Neural crest cell (in vitro differentiated cells): ENCODE data around the gene OR2T33. TPM values are rescaled to one million over a fixed set of nuclear protein-coding genes. Genes with fewer than 3 reads are reported as not detected.
"Not testable (repeated sequence)": the region's sequence is repeated elsewhere in the genome, so short reads cannot be mapped to it uniquely, and the experiment has no call there.

ENCODE experiments used
- DNase-seq: peaks from one replicate; pipeline ENCODE4 v3.0.0; 2021; ENCODE audit warnings: low read depth, mixed read lengths, low spot score
- H3K27ac Mint-ChIP-seq: one replicate; pipeline ENCODE4 v1.8.0; 2021; ENCODE audit warnings: mild to moderate bottlenecking, mixed read lengths; ENCODE audit not compliant: unreplicated experiment
- H3K27me3 Mint-ChIP-seq: 2 replicates; pipeline ENCODE4 v1.8.0; 2021; ENCODE audit warnings: low read depth, mild to moderate bottlenecking, mixed read lengths
- H3K36me3 Mint-ChIP-seq: 2 replicates; pipeline ENCODE4 v1.8.0; 2021; ENCODE audit warnings: low read depth, mild to moderate bottlenecking, mixed read lengths
- H3K4me1 Mint-ChIP-seq: 2 replicates; pipeline ENCODE4 v1.8.0; 2021; ENCODE audit warnings: mixed read lengths
- H3K4me3 Mint-ChIP-seq: one replicate; pipeline ENCODE4 v1.8.0; 2021; ENCODE audit warnings: mild to moderate bottlenecking, mixed read lengths
- H3K9me3 Mint-ChIP-seq: 2 replicates; pipeline ENCODE4 v1.8.0; 2021; ENCODE audit warnings: mixed read lengths
- CTCF ChIP-seq: fragments of 200-600 bp; sonication (generic); conservative IDR thresholded peaks from 2 replicates; pipeline ENCODE4 v1.5.0; 2021; ENCODE audit warnings: antibody characterized with exemption, mild to moderate bottlenecking
- long read RNA-seq: library from polyadenylated mRNA; unstranded; transcript quantifications from one replicate; pipeline ENCODE4 v2.0.0, GENCODE V29; 2020
- total RNA-seq: library from RNA; stranded (reverse); gene quantifications from 2 replicates; pipeline ENCODE4 v1.2.1, GENCODE V29; 2021

OR2T33 gene
- not detected in 2 replicates for total RNA-seq
- long read RNA-seq, result 0 reads

- H3K27me3 Mint-ChIP-seq, result no peaks in the 10 kb centered on the region
- no peaks in the 10 kb centered on the region for H3K4me1 Mint-ChIP-seq
- H3K36me3 Mint-ChIP-seq, result no peaks in the 10 kb centered on the region
- no peak for DNase-seq
- H3K9me3 Mint-ChIP-seq, result peaks cover 7% of the 10 kb centered on the region
- TF ChIP-seq CTCF, result no peak
- H3K27ac Mint-ChIP-seq, result no peak within 1 kb of the TSS
- no peak within 1 kb of the TSS for H3K4me3 Mint-ChIP-seq
These were observed at the start of gene OR2T33 for GRCh38 chr1:248277876-248278275. TSS of gene OR2T33 (minus strand) at chr1:248277976. CDS start at chr1:248273814, 4,162 bp downstream.

- no peak for TF ChIP-seq CTCF
- H3K4me3 Mint-ChIP-seq, result no peak within 1 kb of the TSS
- peaks cover 35% of the 10 kb centered on the region for H3K9me3 Mint-ChIP-seq
- no peaks in the 10 kb centered on the region for H3K27me3 Mint-ChIP-seq
- peaks cover 3% of the 10 kb centered on the region for H3K36me3 Mint-ChIP-seq
- H3K27ac Mint-ChIP-seq, result no peak within 1 kb of the TSS
- DNase-seq, result no peak
- no peaks in the 10 kb centered on the region for H3K4me1 Mint-ChIP-seq
These were observed 46.7 kb upstream of the OR2T33 start, which contains the start of gene OR2M7 for GRCh38 chr1:248324468-248324867. TSS of gene OR2M7 (minus strand) at chr1:248324568. CDS start at chr1:248324568, 0 bp downstream.

DNA sequence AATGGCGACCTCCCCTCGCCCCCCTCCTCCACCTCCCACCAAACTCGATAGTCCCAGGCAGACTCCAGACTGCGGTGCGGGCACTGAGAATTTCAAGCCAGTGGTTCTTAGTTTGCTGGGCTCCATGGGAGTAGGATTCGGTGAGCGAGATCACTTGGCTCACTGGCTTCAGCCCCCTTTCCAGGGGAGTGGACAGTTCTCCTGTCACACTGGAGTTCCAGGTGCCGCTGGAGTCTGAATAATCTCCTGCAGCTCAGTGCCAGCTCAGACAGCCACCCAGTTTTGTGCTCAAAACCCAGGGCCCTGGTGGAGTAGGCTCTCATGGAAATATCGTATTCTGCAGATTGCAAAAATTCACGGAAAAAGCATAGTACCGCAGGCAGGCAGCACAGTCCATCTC lies 39.0 kb upstream of the OR2T33 start:
- TF ChIP-seq CTCF, result no peak
- H3K9me3 Mint-ChIP-seq, result peaks cover 37% of the 10 kb centered on the region

GRCh38 chr1:248306740-248307139 lies 29.0 kb upstream of the OR2T33 start:
- not testable (repeated sequence) for H3K4me3 Mint-ChIP-seq, DNase-seq, H3K4me1 Mint-ChIP-seq, H3K27ac Mint-ChIP-seq, H3K27me3 Mint-ChIP-seq, H3K36me3 Mint-ChIP-seq
- peaks cover 10% of the 10 kb centered on the region for H3K9me3 Mint-ChIP-seq

More for the DNA sequence above, 39.0 kb upstream of the OR2T33 start:
- Mint-ChIP-seq H3K36me3 (peaks cover 12% of the 10 kb centered on the region), H3K27me3 (no peaks in the 10 kb centered on the region), H3K4me1 (no peaks in the 10 kb centered on the region), H3K4me3 (no peak overlapping the region), H3K27ac (no peak overlapping the region)
- DNase-seq, result no peak

- Mint-ChIP-seq H3K9me3 (peaks cover 11% of the 10 kb centered on the region), H3K27me3 (no peaks in the 10 kb centered on the region), H3K4me3 (no peak overlapping the region), H3K27ac (no peak overlapping the region), H3K4me1 (no peaks in the 10 kb centered on the region), H3K36me3 (peaks cover 5% of the 10 kb centered on the region)
- TF ChIP-seq CTCF, result no peak
- DNase-seq, result no peak
These were observed 28.3 kb upstream of the OR2T33 start for GRCh38 chr1:248306103-248306502.

- H3K4me3 Mint-ChIP-seq, H3K4me1 Mint-ChIP-seq, H3K36me3 Mint-ChIP-seq, DNase-seq, H3K27me3 Mint-ChIP-seq, H3K27ac Mint-ChIP-seq: not testable (repeated sequence)
- peaks cover 11% of the 10 kb centered on the region for H3K9me3 Mint-ChIP-seq
These were observed 27.9 kb upstream of the OR2T33 start for GRCh38 chr1:248305672-248306071.

DNA sequence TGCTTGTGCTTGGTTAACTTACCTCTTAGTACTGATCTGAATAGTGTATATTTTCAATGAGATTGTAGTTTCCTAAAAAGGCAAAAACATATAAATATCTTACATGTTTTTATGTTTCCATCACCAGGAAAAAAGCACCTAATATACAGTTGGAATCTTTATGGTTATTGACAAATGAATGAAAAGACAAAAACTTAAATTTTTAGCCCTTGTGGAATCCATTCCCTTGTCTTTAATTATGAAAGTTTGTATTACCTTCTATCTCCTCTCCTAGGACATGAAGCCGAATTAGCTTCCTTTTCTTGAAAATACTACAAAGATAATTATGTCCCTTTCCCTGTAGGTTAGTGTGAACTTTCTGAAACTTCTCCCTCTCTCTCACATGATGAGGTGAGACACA lies 25.5 kb upstream of the OR2T33 start, which contains the start of gene OR2T12:
Gene OR2T12 (minus strand): TSS at position 101 of the 400 bp plus-strand sequence. CDS start 7,846 bp downstream, outside the sequence.
- H3K4me3 Mint-ChIP-seq, result no peak within 1 kb of the TSS
- H3K36me3 Mint-ChIP-seq, result peaks cover 5% of the 10 kb centered on the region
- no peak within 1 kb of the TSS for H3K27ac Mint-ChIP-seq
- no peak for DNase-seq
- H3K27me3 Mint-ChIP-seq, result no peaks in the 10 kb centered on the region
- peaks cover 8% of the 10 kb centered on the region for H3K9me3 Mint-ChIP-seq
- no peak for TF ChIP-seq CTCF
- no peaks in the 10 kb centered on the region for H3K4me1 Mint-ChIP-seq
